HCT116 (cell line): ENCODE results near the gene RNF220. TPM values are rescaled to one million over a fixed set of nuclear protein-coding genes. Genes with fewer than 3 reads are reported as not detected.

Source experiments
- ATAC-seq: fragments of 200-7000 bp; cut with Tn5 transposase; 2 replicates; pipeline ENCODE4 v1.9.1; 2020; ENCODE audit warnings: mild to moderate bottlenecking, moderate library complexity
- BruUV-seq: library from RNA; stranded (reverse); fragments of 400-500 nt; replicated peaks from 2 replicates; lab custom pipeline; 2021; lab: Mats Ljungman, UMichigan
- CTCF ChIA-PET: fragments of 300-600 bp; sonication (Branson Sonifier 250); formaldehyde crosslinking; loops from one replicate; lab custom pipeline; 2021; ENCODE audit warnings: antibody characterized with exemption; lab: Charles Lee
- POLR2A ChIA-PET: fragments of 300-600, 350-600 bp; sonication (Branson Sonifier 250); formaldehyde crosslinking; loops from one replicate; lab custom pipeline; 2021; ENCODE audit warnings: antibody characterized with exemption; lab: Charles Lee
- RAD21 ChIA-PET, 2 experiments: fragments of 300-600 bp; sonication (Branson Sonifier 250); formaldehyde crosslinking; loops; one replicate each; lab custom pipeline; 2023; ENCODE audit warnings: low total read pairs in 2 of 2; ENCODE audit not compliant: uncharacterized antibody in 2 of 2, unreplicated experiment in 2 of 2, low non-redundant PET in 1 of 2; lab: Charles Lee
- DNase-seq: peaks from one replicate; pipeline ENCODE4 v3.0.0-alpha.2; 2010; ENCODE audit warnings: low read depth, low spot score
- H2AFZ ChIP-seq: fragments of 200-600 bp; shearing (Covaris generic), sonication (generic); 2 replicates; pipeline ENCODE4 v1.6.1; 2017; ENCODE audit warnings: low read depth, mixed run types, mixed read lengths, antibody characterized with exemption, low read length; ENCODE audit not compliant: poor library complexity, severe bottlenecking
- H3K27ac ChIP-seq: 2 replicates; pipeline ENCODE4 v1.5.1; 2012; ENCODE audit warnings: low read depth, low read length
- H3K27me3 ChIP-seq: fragments of 200-600 bp; sonication (generic); 2 replicates; pipeline ENCODE4 v1.6.1; 2016; ENCODE audit warnings: mixed run types, low read length, mixed read lengths; ENCODE audit not compliant: insufficient read depth
- H3K36me3 ChIP-seq, 2 experiments: fragments of 200-500 bp in 1 of 2; fragments of 200-600 bp in 1 of 2; sonication (Bioruptor generic) in 1 of 2; sonication (generic) in 1 of 2; 2 replicates each; pipeline versions ENCODE4 v1.5.1 to v1.6.1; 2014 to 2016; ENCODE audit warnings: low read length in 2 of 2, inconsistent platforms in 1 of 2, mixed read lengths in 1 of 2, mixed run types in 1 of 2; ENCODE audit not compliant: insufficient read depth in 2 of 2, control insufficient read depth in 1 of 2
- H3K4me1 ChIP-seq, 2 experiments: fragments of 200-600 bp in 1 of 2; sonication (generic) in 1 of 2; 2 replicates each; pipeline versions ENCODE4 v1.5.1 to v1.6.1; 2012 to 2017; ENCODE audit warnings: low read length in 2 of 2, inconsistent platforms in 1 of 2, mild to moderate bottlenecking in 1 of 2, mixed read lengths in 1 of 2, mixed run types in 1 of 2, moderate library complexity in 1 of 2; ENCODE audit not compliant: insufficient read depth in 2 of 2, control insufficient read depth in 1 of 2
- H3K4me2 ChIP-seq: fragments of 200-600 bp; sonication (generic); 2 replicates; pipeline ENCODE4 v1.6.1; 2017; ENCODE audit warnings: mixed run types, low read length, mixed read lengths
- H3K4me3 ChIP-seq, 2 experiments: fragments of 200-600 bp in 1 of 2; sonication (generic) in 1 of 2; replicated peaks in 1 of 2; 2 replicates each; pipeline ENCODE4 v1.5.1; 2011 to 2016; ENCODE audit warnings: low read length in 2 of 2, control low read depth in 1 of 2, low read depth in 1 of 2, mild to moderate bottlenecking in 1 of 2, mixed read lengths in 1 of 2, mixed run types in 1 of 2
- H3K79me2 ChIP-seq: fragments of 200-600 bp; sonication (generic); 2 replicates; pipeline ENCODE4 v1.6.1; 2017; ENCODE audit warnings: mild to moderate bottlenecking, mixed run types, low read length, moderate library complexity, mixed read lengths; ENCODE audit not compliant: insufficient read depth
- H3K9ac ChIP-seq: fragments of 200-600 bp; sonication (generic); 2 replicates; pipeline ENCODE4 v1.6.1; 2016; ENCODE audit warnings: low read length, mixed read lengths
- H3K9me2 ChIP-seq: fragments of 200-600 bp; sonication (generic), shearing (Covaris generic); 2 replicates; pipeline ENCODE4 v1.6.1; 2017; ENCODE audit warnings: mixed run types, mild to moderate bottlenecking, moderate library complexity; ENCODE audit not compliant: insufficient read depth
- H3K9me3 ChIP-seq, 2 experiments: fragments of 200-500 bp in 1 of 2; fragments of 200-600 bp in 1 of 2; sonication (Bioruptor generic) in 1 of 2; sonication (generic) in 1 of 2; 2 replicates each; pipeline ENCODE4 v1.6.1; 2014 to 2017; ENCODE audit warnings: low read length in 2 of 2, mixed read lengths in 2 of 2, inconsistent platforms in 1 of 2, low read depth in 1 of 2, mild to moderate bottlenecking in 1 of 2, mixed run types in 1 of 2, moderate library complexity in 1 of 2; ENCODE audit not compliant: control insufficient read depth in 1 of 2, insufficient read depth in 1 of 2
- H4K20me1 ChIP-seq: fragments of 200-600 bp; sonication (generic), shearing (Covaris generic); 2 replicates; pipeline ENCODE4 v1.6.1; 2017; ENCODE audit warnings: mixed run types, mild to moderate bottlenecking, moderate library complexity; ENCODE audit not compliant: insufficient read depth
- ATF3 ChIP-seq: IDR thresholded peaks from 2 replicates; pipeline ENCODE4 v1.6.1; 2012
- CBX3 ChIP-seq: IDR thresholded peaks from 2 replicates; pipeline ENCODE4 v1.6.1; 2012; ENCODE audit warnings: low read depth
- CTCF ChIP-seq, 3 experiments: fragments of 200-600 bp in 1 of 3; sonication (generic) in 1 of 3; IDR thresholded peaks in 2 of 3; conservative IDR thresholded peaks in 1 of 3; 2 replicates each; pipeline ENCODE4 v1.5.1; 2012 to 2017; ENCODE audit warnings: low read depth in 2 of 3, low read length in 2 of 3, antibody characterized with exemption in 1 of 3, borderline replicate concordance in 1 of 3, control low read depth in 1 of 3, mild to moderate bottlenecking in 1 of 3, mixed read lengths in 1 of 3, mixed run types in 1 of 3, moderate library complexity in 1 of 3; ENCODE audit not compliant: insufficient read depth in 1 of 3
- EZH2phosphoT487 ChIP-seq: fragments of 200-600 bp; IDR thresholded peaks from 2 replicates; pipeline ENCODE4 v1.6.1; 2018; ENCODE audit warnings: antibody characterized with exemption, borderline replicate concordance
- JUND ChIP-seq: IDR thresholded peaks from 2 replicates; pipeline ENCODE4 v1.6.1; 2012
- RAD21 ChIP-seq: IDR thresholded peaks from 2 replicates; pipeline ENCODE4 v1.6.1; 2012; ENCODE audit warnings: low read depth, mild to moderate bottlenecking
- SIN3A ChIP-seq: IDR thresholded peaks from 2 replicates; pipeline ENCODE4 v1.6.1; 2012; ENCODE audit warnings: low read depth
- SP1 ChIP-seq: IDR thresholded peaks from 2 replicates; pipeline ENCODE4 v1.6.1; 2012; ENCODE audit warnings: low read depth
- SRF ChIP-seq: IDR thresholded peaks from 2 replicates; pipeline ENCODE4 v1.6.1; 2012; ENCODE audit warnings: low read depth
- YY1 ChIP-seq: IDR thresholded peaks from 2 replicates; pipeline ENCODE4 v1.6.1; 2011; ENCODE audit warnings: low read length, low read depth, moderate library complexity, mild to moderate bottlenecking; ENCODE audit not compliant: insufficient replicate concordance; ENCODE audit errors: extremely low read depth
- ZBTB33 ChIP-seq: IDR thresholded peaks from 2 replicates; pipeline ENCODE4 v1.6.1; 2011; ENCODE audit warnings: mild to moderate bottlenecking, low read length, moderate library complexity; ENCODE audit not compliant: insufficient replicate concordance; ENCODE audit errors: extremely low read depth
- ZFX ChIP-seq: fragments of 450-650 bp; IDR thresholded peaks from 2 replicates; pipeline ENCODE4 v1.6.1; 2017
- ZNF274 ChIP-seq: fragments of 200-500 bp; sonication (Bioruptor generic); IDR thresholded peaks from 2 replicates; pipeline ENCODE4 v1.6.1; 2014; ENCODE audit warnings: mild to moderate bottlenecking, low read depth, low read length, inconsistent platforms
- intact Hi-C: fragments of 100-400 bp; cut with micrococcal nuclease; formaldehyde crosslinking; loops from 2 replicates; pipeline ENCODE4 v1.10.0; 2022
- total RNA-seq: library from RNA; stranded (reverse); gene quantifications from one replicate; pipeline ENCODE4 v1.2.1, GENCODE V29; 2021; ENCODE audit not compliant: unreplicated experiment

Gene RNF220
- total RNA-seq, 1 experiment from 2014 or later: 84.5 TPM

- no peak overlapping the region for H3K9ac ChIP-seq
- H3K27ac ChIP-seq: no peak overlapping the region
- H2AFZ ChIP-seq: no peak overlapping the region
- ChIA-PET CTCF (no interaction called here), RAD21 (no interaction called here), POLR2A (no interaction called here)
- H3K9me2 ChIP-seq: no peaks in the 10 kb centered on the region
- no TSS peak for BruUV-seq
- no peaks in the 10 kb centered on the region for H3K79me2 ChIP-seq
- no peak for ATAC-seq
- no peak overlapping the region for H3K4me3 ChIP-seq
- no peaks in the 10 kb centered on the region for H3K27me3 ChIP-seq
- intact Hi-C loops: no loop called here
- no peaks in the 10 kb centered on the region for H3K9me3 ChIP-seq
- no peak overlapping the region for H3K4me2 ChIP-seq
- no peak for DNase-seq
- H3K4me1 ChIP-seq: no peaks in the 10 kb centered on the region
- TF ChIP-seq ZBTB33 (no peak), ZNF274 (no peak), RAD21 (no peak), SRF (no peak), SP1 (no peak), EZH2phosphoT487 (no peak), CTCF (IDR thresholded peaks at IDR 0.05 in 2 of 3, conservative IDR thresholded peaks at IDR 0.05 in 1 of 3; ENCODE audit: borderline replicate concordance in 1 of 3, insufficient read depth in 1 of 3, low read depth in 2 of 3, low read length in 2 of 3) (no peak), CBX3 (no peak), JUND (no peak), ZFX (no peak), YY1 (no peak), ATF3 (no peak), SIN3A (no peak)
- H3K36me3 ChIP-seq: peaks cover 26 to 28% of the 10 kb centered on the region in 2 experiments; a peak in 3 of 4 replicates
- no peaks in the 10 kb centered on the region for H4K20me1 ChIP-seq
These were observed 240.6 kb downstream of the RNF220 start for GRCh38 chr1:44645476-44646244.
